Testis (tissue), 2 donors: ENCODE data around the gene STRAP.

Experiments used
- POLR2A ChIP-seq: fragments of 450-650 bp; IDR thresholded peaks from one replicate; pipeline ENCODE4 v1.6.1; 2017; ENCODE audit warnings: antibody characterized with exemption, mild to moderate bottlenecking, moderate library complexity
- TF ChIP-seq, protein P1 (sequence below), 3 experiments: fragments of 450-650 bp in 2 of 3; fragments of 200-600 bp in 1 of 3; sonication (generic) in 1 of 3; IDR thresholded peaks; one replicate each; pipeline ENCODE4 v1.5.1; 2016 to 2019; ENCODE audit warnings: antibody characterized with exemption in 3 of 3, mild to moderate bottlenecking in 2 of 3, moderate library complexity in 1 of 3

- no peak for TF ChIP-seq POLR2A
- TF ChIP-seq, protein P1, sequence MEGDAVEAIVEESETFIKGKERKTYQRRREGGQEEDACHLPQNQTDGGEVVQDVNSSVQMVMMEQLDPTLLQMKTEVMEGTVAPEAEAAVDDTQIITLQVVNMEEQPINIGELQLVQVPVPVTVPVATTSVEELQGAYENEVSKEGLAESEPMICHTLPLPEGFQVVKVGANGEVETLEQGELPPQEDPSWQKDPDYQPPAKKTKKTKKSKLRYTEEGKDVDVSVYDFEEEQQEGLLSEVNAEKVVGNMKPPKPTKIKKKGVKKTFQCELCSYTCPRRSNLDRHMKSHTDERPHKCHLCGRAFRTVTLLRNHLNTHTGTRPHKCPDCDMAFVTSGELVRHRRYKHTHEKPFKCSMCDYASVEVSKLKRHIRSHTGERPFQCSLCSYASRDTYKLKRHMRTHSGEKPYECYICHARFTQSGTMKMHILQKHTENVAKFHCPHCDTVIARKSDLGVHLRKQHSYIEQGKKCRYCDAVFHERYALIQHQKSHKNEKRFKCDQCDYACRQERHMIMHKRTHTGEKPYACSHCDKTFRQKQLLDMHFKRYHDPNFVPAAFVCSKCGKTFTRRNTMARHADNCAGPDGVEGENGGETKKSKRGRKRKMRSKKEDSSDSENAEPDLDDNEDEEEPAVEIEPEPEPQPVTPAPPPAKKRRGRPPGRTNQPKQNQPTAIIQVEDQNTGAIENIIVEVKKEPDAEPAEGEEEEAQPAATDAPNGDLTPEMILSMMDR (IDR thresholded peaks at IDR 0.05) = peak in 1 of 3 experiments; percentile 6
Observed at GRCh38 chr12:15910864-15911721, 28.9 kb downstream of the STRAP start, which contains the start of gene DERA.
